Right renal cortex interstitium (tissue), 3 donors: ENCODE data around the gene CCDC110. TPM values are rescaled to one million over a fixed set of nuclear protein-coding genes. Genes with fewer than 3 reads are reported as not detected.

ENCODE experiments used
- DNase-seq, 3 donors: peaks; one replicate each; pipeline ENCODE4 v3.0.0-alpha.2; 2013; ENCODE audit warnings: low read depth in 3 of 3, low spot score in 2 of 3
- polyA plus RNA-seq, 3 donors: library from polyadenylated mRNA; unstranded; fragments of 120-200 nt; gene quantifications; one replicate each; pipeline ENCODE4 v1.2.1, GENCODE V29; 2013; ENCODE audit not compliant: insufficient read length in 3 of 3

Gene CCDC110
- polyA plus RNA-seq, 3 donors = 1.9 to 3.3 (median 2.8) TPM

- DNase-seq = no peak
Measured at GRCh38 chr4:185473247-185473646, 1.7 kb upstream of the CCDC110 start.

GRCh38 chr4:185472103-185472542, 590 bp upstream of the CCDC110 start:
- no peak for DNase-seq

- peak in 1 of 3 donors; percentile 36 for DNase-seq
Measured at GRCh38 chr4:185470501-185471195, 885 bp downstream of the CCDC110 start.

GRCh38 chr4:185469580-185470154, 1.9 kb downstream of the CCDC110 start:
- DNase-seq = no peak

GRCh38 chr4:185468999-185469398, 2.5 kb downstream of the CCDC110 start:
- DNase-seq = no peak

GRCh38 chr4:185467991-185468390, 3.5 kb downstream of the CCDC110 start:
- no peak for DNase-seq

- no peak for DNase-seq
Measured at GRCh38 chr4:185467101-185467500, 4.4 kb downstream of the CCDC110 start.

GRCh38 chr4:185465707-185466106, 5.8 kb downstream of the CCDC110 start:
- DNase-seq = no peak

GRCh38 chr4:185464887-185465286, 6.6 kb downstream of the CCDC110 start:
- DNase-seq = no peak

GRCh38 chr4:185464183-185464582, 7.3 kb downstream of the CCDC110 start:
- DNase-seq = no peak

- no peak for DNase-seq
Measured at GRCh38 chr4:185463541-185463940, 8.0 kb downstream of the CCDC110 start.

- no peak for DNase-seq
Measured at GRCh38 chr4:185461565-185461964, 10.0 kb downstream of the CCDC110 start.

- no peak for DNase-seq
Measured at GRCh38 chr4:185457136-185457535, 14.4 kb downstream of the CCDC110 start.

- DNase-seq = no peak
Measured at GRCh38 chr4:185456131-185456530, 15.4 kb downstream of the CCDC110 start.

- DNase-seq = no peak
Measured at GRCh38 chr4:185445209-185445608, 26.3 kb downstream of the CCDC110 start.

- DNase-seq = no peak
Measured at GRCh38 chr4:185441479-185441878, 30.1 kb downstream of the CCDC110 start.

- no peak for DNase-seq
Measured at GRCh38 chr4:185437809-185438208, 33.7 kb downstream of the CCDC110 start.

GRCh38 chr4:185435466-185435865, 36.1 kb downstream of the CCDC110 start:
- no peak for DNase-seq

GRCh38 chr4:185429660-185430059, 41.9 kb downstream of the CCDC110 start:
- DNase-seq = no peak

- no peak for DNase-seq
Measured at GRCh38 chr4:185426960-185427688, 44.4 kb downstream of the CCDC110 start.

- DNase-seq = peak; percentile 84 to 98 (median 91)
Measured at GRCh38 chr4:185425647-185426352, 45.7 kb downstream of the CCDC110 start, which contains the start of gene UFSP2. Gene UFSP2, minus strand, starts transcription at chr4:185425964. Its CDS starts 96 bp downstream, at chr4:185425868.
